SK-N-MC (cell line): ENCODE measurements around the gene AKR1D1.
"Not testable (repeated sequence)": the region's sequence is repeated elsewhere in the genome, so short reads cannot be mapped to it uniquely, and the experiment has no call there.

Experiments used
- DNase-seq: peaks from one replicate; pipeline ENCODE4 v3.0.0-alpha.2; 2011; ENCODE audit warnings: low read depth, low spot score
- H3K27ac ChIP-seq: fragments of 200-600 bp; sonication (generic); 2 replicates; pipeline ENCODE4 v1.5.1; 2016; ENCODE audit warnings: mixed run types
- H3K36me3 ChIP-seq: fragments of 200-600 bp; sonication (generic); 2 replicates; pipeline ENCODE4 v1.6.1; 2017; ENCODE audit warnings: antibody characterized with exemption, low read length, mixed read lengths; ENCODE audit not compliant: insufficient read depth
- H3K4me3 ChIP-seq: fragments of 200-600 bp; sonication (generic); 2 replicates; pipeline ENCODE4 v1.5.1; 2016
- H3K9ac ChIP-seq: fragments of 200-600 bp; sonication (generic); 2 replicates; pipeline ENCODE4 v1.8.0; 2017; ENCODE audit warnings: mixed run types, mixed read lengths; ENCODE audit not compliant: insufficient read length
- H3K9me3 ChIP-seq: fragments of 200-600 bp; sonication (generic); 2 replicates; pipeline ENCODE4 v1.6.1; 2017; ENCODE audit warnings: low read depth, mild to moderate bottlenecking, antibody characterized with exemption, low read length, moderate library complexity, mixed read lengths
- EZH2 ChIP-seq: fragments of 200-600 bp; sonication (generic); IDR thresholded peaks from one replicate; pipeline ENCODE4 v1.6.1; 2017; ENCODE audit warnings: antibody characterized with exemption
- FOXP2 ChIP-seq: optimal IDR thresholded peaks from 2 replicates; pipeline ENCODE3; 2011; ENCODE audit warnings: mild to moderate bottlenecking, moderate library complexity; ENCODE audit not compliant: insufficient read depth; ENCODE audit errors: extremely low read length, control extremely low read depth
- POLR2AphosphoS5 ChIP-seq: IDR thresholded peaks from 2 replicates; pipeline ENCODE4 v1.6.1; 2012; ENCODE audit warnings: mild to moderate bottlenecking, low read depth, low read length, borderline replicate concordance

The AKR1D1 gene

DNA sequence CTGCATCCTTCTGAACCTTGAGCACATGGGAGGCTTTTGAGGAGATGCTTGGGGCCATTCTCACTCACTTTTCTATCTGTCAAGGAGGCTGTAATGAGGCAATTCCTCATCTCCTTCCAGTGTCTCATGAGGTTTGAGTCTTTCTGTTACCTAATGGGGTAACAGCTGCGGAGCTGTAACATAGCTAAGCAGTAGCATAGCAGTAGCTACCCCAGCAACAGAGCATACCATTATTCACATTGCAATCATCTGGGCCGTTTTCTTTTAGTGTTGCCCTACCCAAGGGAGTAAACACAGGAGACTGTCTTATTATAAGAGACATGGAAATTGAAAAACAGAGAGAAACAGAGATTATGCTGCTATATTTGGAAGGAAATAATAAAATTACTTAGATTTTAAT, 68.7 kb downstream of the AKR1D1 start:
- Histone ChIP-seq H3K9ac (no peak overlapping the region), H3K27ac (no peak overlapping the region), H3K9me3 (no peaks in the 10 kb centered on the region), H3K4me3 (no peak overlapping the region), H3K36me3 (no peaks in the 10 kb centered on the region)
- TF ChIP-seq FOXP2 (no peak), POLR2AphosphoS5 (no peak), EZH2 (no peak)
- no peak for DNase-seq

DNA sequence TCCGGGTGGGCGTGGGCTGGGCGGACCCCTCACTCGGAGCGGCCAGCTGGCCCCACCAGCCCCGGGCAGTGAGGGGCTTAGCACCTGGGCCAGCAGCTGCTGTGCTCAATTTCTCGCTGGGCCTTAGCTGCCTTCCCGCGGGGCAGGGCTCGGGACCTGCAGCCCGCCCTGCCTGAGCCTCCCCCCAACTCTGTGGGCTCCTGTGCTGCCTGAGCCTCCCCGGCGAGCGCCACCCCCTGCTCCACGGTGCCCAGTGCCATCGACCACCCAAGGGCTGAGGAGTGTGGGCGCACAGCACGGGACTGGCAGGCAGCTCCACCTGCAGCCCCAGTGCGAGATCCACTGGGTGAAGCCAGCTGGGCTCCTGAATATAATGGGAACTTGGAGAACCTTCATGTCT, 70.0 kb downstream of the AKR1D1 start:
- not testable (repeated sequence) for H3K9me3 ChIP-seq, H3K36me3 ChIP-seq, DNase-seq, H3K9ac ChIP-seq, H3K27ac ChIP-seq, H3K4me3 ChIP-seq

DNA sequence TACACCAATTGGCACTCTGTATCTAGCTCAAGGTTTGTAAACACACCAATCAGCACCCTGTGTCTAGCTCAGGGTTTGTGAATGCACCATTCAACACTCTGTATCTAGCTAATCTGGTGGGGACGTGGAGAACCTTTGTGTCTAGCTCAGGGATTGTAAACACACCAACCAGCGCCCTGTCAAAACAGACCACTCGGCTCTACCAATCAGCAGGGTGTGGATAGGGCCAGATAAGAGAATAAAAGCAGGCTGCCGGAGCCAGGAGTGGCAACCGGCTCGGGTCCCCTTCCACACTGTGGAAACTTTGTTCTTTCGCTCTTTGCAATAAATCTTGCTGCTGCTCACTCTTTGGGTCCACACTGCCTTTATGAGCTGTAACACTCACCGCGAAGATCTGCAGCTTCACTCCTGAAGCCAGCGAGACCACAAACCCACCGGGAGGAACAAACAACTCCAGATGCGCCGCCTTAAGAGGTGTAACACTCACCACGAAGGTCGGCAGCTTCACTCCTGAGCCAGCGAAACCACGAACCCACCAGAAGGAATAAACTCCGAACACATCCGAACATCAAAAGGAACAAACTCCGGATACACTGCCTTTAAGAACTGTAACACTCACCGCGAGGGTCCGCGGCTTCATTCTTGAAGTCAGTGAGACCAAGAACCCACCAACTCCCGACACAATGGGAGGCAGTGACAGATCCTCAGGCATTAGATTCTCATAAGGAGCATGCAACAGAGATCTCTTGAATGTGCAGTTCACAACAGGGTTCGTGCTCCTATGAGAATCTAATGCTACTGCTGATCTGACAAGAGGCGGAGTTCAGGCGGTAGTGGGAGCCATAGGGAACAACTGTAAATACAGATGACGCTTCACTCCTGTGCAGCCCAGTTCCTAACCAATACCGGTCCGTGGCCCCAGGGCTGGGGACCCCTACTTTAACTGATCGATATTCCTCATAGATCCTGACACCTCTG, 70.8 kb downstream of the AKR1D1 start:
- H3K9ac ChIP-seq, DNase-seq, H3K36me3 ChIP-seq, H3K9me3 ChIP-seq, H3K27ac ChIP-seq, H3K4me3 ChIP-seq: not testable (repeated sequence)

DNA sequence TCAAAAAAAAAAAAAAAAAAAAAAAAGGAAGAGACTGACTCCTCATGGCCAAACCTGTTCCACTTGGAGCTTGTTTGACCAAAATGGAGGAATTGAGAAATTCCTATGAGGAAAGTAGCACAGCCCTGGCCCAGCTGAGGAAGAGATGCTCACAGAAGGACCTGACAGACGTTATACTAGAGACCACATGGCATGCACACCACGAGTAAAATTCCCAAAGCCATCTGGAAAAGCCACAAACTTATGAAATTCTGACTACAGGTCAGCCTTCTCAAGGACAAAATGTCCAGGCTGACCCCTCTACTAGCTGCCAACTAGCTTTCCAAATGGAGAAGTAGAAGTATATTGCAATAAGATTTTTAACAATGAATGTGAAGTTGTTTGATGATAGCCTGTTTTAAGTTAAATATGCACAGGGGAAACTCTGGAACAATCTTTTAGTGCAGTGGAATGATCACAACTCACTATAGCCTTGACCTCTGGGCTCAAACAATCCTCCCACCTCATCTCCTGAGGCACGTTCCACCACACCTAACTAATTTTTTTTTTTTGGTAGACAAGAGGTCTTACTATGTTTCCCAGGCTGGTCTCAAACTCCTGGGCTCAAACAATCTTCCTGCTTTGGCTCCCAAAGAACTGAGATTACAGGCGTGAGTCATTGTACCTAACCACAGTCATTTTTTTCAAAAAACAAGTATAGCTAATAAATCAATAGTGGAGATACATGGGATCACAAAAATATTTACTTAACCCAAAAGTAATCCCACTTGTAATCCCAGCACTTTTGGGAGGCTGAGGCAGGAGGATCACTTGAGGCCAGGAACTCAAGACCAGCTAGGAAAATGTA, 75.7 kb downstream of the AKR1D1 start:
- TF ChIP-seq POLR2AphosphoS5 (no peak), FOXP2 (no peak), EZH2 (no peak)
- Histone ChIP-seq H3K9me3 (no peaks in the 10 kb centered on the region), H3K27ac (no peak overlapping the region), H3K36me3 (no peaks in the 10 kb centered on the region), H3K4me3 (no peak overlapping the region), H3K9ac (no peak overlapping the region)
- no peak for DNase-seq

DNA sequence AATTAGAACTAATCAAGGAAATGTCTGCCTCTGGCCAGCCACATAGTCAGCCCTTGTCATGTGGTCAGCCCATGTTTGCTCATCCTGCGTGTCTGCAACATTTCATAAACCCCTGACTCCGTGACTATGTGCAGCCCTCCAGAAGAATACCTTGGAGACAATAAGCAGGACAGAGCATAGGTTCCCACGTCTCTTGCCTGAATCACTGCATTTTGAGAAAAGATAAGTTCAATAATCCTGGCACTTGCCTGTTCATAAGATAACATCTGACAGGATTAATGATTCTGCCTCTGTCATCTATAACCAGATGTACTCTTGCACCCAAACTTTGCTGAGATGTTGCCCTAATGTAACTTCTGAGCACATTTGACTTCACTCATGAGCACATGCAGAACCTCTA, 78.4 kb downstream of the AKR1D1 start:
- no peak for TF ChIP-seq EZH2
- no peak for DNase-seq
- Histone ChIP-seq H3K9me3 (no peaks in the 10 kb centered on the region), H3K36me3 (no peaks in the 10 kb centered on the region), H3K27ac (no peak overlapping the region), H3K4me3 (no peak overlapping the region), H3K9ac (no peak overlapping the region)

DNA sequence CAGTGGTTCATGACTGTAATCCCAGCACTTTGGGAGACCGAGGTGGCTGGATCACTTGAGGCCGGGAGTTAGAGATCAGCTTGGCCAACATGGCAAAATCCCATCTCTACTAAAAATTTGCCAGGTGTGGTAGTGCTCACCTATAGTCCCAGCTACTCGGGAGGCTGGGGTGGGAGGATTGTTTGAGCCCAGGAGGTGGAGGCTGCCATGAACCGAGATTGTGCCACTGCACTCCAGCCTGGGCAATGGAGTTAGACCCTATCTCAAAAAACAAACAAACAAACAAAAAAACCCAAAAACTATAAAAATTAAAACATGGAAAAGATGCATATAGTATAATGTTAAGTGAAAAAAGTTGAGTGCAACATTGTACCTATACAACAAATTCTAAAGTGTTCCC, 81.4 kb downstream of the AKR1D1 start:
- TF ChIP-seq EZH2: no peak
- no peak for TF ChIP-seq FOXP2
- TF ChIP-seq POLR2AphosphoS5: no peak
- no peak for DNase-seq
- H3K36me3 ChIP-seq: no peaks in the 10 kb centered on the region

DNA sequence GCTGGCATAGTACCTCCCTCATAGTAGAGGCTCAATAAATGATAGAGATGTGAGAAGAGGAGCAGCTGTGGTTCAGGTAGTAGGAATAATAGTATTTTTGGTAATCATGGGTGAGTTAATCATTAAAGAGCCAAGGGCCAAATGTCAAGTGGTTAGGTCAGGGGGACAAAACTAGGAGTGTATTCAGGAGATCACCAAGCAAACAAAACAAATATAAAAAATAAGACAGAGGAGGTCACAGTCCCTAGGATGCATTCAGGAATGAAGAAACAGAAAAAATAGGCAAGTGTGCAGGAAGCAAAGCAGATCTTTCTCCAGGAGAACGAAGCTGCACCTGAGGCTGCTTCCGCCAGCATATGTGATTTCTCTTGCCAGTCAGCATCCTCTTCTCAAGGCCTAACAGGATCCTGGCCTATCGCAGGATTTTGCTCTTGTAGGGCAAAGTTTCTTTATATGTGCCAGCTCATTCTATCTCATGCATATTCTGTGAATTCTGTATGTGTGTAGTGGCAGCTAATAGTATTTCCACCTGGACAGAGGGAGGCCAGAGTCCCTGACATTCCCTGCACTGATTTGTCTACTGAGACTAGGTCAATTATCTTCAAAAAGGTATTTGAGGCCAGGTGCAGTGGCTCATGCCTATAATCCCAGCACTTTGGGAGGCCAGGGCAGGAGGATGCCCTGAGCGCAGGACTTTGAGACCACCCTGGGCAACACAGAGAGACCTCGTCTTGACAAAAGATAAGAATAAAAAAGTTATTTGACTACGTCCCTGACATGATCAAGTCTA, 82.7 kb downstream of the AKR1D1 start:
- TF ChIP-seq EZH2 (no peak), POLR2AphosphoS5 (no peak), FOXP2 (no peak)
- Histone ChIP-seq H3K9me3 (no peaks in the 10 kb centered on the region), H3K36me3 (no peaks in the 10 kb centered on the region), H3K27ac (no peak overlapping the region), H3K4me3 (no peak overlapping the region), H3K9ac (no peak overlapping the region)
- DNase-seq: no peak

More for the DNA sequence above, 81.4 kb downstream of the AKR1D1 start:
- Histone ChIP-seq H3K27ac (no peak overlapping the region), H3K9me3 (no peaks in the 10 kb centered on the region), H3K4me3 (no peak overlapping the region), H3K9ac (no peak overlapping the region)

DNA sequence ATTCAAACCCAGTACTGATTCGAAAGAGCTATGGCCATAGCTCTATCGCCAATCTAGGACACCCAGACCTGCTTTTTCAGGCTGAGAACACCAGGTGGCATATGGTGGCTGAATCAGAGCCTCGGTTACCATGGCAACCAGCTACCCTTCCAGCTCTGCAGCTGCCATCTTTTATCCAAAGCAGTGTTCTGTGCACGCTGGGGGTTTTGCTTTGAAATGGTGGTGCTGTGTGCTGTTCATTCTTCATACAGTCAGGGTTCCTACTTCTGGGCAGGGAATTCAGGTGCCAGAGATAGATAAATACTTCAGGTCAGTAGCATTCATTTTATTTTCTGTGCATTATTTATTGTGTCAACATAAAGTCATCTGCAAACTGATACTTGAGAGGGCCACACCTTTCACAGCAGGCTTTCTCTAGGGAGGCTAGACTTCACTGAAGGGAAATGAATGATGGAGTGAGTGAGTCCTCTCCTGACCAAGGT, 85.4 kb downstream of the AKR1D1 start:
- no peak overlapping the region for H3K9ac ChIP-seq
- no peak for TF ChIP-seq POLR2AphosphoS5
- TF ChIP-seq FOXP2: no peak
- no peak for TF ChIP-seq EZH2
- no peak overlapping the region for H3K27ac ChIP-seq
- peak; percentile 42 for DNase-seq
- H3K36me3 ChIP-seq: no peaks in the 10 kb centered on the region
- H3K4me3 ChIP-seq: no peak overlapping the region
- H3K9me3 ChIP-seq: no peaks in the 10 kb centered on the region; the same call in 1 of the 2 replicates
